ENCODE measurements around the gene NDNF.

DNA sequence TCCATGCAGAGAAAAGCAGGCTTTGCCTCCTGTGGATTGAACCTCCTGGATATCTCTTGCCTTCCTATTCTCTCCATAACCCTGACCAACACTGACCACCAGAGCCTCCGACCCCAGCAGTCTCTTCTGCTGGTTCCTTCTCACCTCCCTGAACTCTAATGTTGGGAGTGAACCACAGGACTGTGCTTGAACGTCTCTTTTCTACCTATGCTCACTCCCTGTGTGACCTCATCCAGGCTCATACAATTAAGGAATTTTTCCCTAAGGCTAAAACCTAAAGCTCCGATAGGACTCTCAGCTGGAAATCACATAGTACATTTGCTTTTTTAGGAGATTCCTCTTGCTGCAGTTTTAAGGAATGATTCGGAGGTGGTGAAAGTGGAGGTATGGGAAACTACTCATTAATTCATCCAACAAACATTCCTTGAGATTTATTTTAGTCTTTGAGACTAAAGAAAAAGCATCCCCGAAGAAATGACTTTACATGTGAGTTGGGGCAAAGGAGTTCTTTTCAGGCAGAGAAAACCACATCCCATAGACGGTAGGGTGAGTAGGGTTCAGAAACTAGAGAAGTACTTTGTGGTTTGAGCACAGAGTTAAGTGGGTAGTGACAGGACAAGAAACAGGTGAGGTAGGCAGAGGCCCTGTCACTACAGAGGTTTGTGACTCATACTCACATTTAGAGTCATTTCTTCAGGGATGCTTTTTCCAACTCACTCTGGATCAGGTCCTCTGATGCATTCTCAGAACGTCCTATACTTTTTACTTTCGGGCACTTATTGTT lies 30.8 kb downstream of the NDNF start:
- TF ChIP-seq CTCF (IDR thresholded peaks at IDR 0.05) (no peak), POLR2AphosphoS5 (IDR thresholded peaks at IDR 0.05) (no peak)
